CD4-positive, alpha-beta T cell (primary cell): ENCODE measurements around the gene SHOC2. TPM values are rescaled to one million over a fixed set of nuclear protein-coding genes. Genes with fewer than 3 reads are reported as not detected.

ENCODE experiments used
- ATAC-seq: fragments of 200-7000 bp; cut with Tn5 transposase; one replicate; pipeline ENCODE4 v1.10.0; 2022; ENCODE audit warnings: mild to moderate bottlenecking; ENCODE audit not compliant: poor library complexity
- CTCF ChIA-PET: fragments of 350-600 bp; sonication (Branson Sonifier 250); formaldehyde crosslinking; loops from one replicate; lab custom pipeline; 2021; ENCODE audit warnings: antibody characterized with exemption, inconsistent platforms; lab: Charles Lee
- POLR2A ChIA-PET: fragments of 350-600 bp; sonication (Branson Sonifier 250); formaldehyde crosslinking; loops from one replicate; lab custom pipeline; 2021; ENCODE audit warnings: antibody characterized with exemption, inconsistent platforms; lab: Charles Lee
- DNase-seq, 14 experiments: peaks; one replicate each; pipeline ENCODE4 v3.0.0-alpha.2; 2013 to 2020; ENCODE audit warnings: mixed read lengths in 2 of 14
- H3K27ac ChIP-seq, 2 donors: one replicate each; pipeline versions ENCODE4 v1.5.1 to v1.7.0; 2013; ENCODE audit warnings: low read length in 2 of 2, low read depth in 1 of 2, mild to moderate bottlenecking in 1 of 2
- H3K27me3 ChIP-seq, 2 experiments: 1 replicate in 1 of 2; 2 replicates in 1 of 2; pipeline versions ENCODE4 v1.6.1 to v1.7.0; 2013; ENCODE audit warnings: low read length in 2 of 2, control low read depth in 1 of 2, mild to moderate bottlenecking in 1 of 2, moderate library complexity in 1 of 2; ENCODE audit not compliant: insufficient read depth in 2 of 2, control insufficient read depth in 1 of 2
- H3K36me3 ChIP-seq: one replicate; pipeline ENCODE4 v1.6.1; 2013; ENCODE audit warnings: low read length, control low read depth; ENCODE audit not compliant: insufficient read depth
- H3K4me1 ChIP-seq: one replicate; pipeline ENCODE4 v1.6.1; 2013; ENCODE audit warnings: low read length, control low read depth; ENCODE audit not compliant: insufficient read depth
- H3K4me3 ChIP-seq: one replicate; pipeline ENCODE4 v1.5.1; 2013; ENCODE audit warnings: mild to moderate bottlenecking, low read length, moderate library complexity
- H3K9me3 ChIP-seq, 2 experiments: 1 replicate in 1 of 2; 2 replicates in 1 of 2; pipeline versions ENCODE4 v1.6.1 to v1.7.0; 2013; ENCODE audit warnings: low read length in 2 of 2, mild to moderate bottlenecking in 2 of 2, control low read depth in 1 of 2, moderate library complexity in 1 of 2; ENCODE audit not compliant: control insufficient read depth in 1 of 2, insufficient read depth in 1 of 2
- H3K27ac Mint-ChIP-seq: one replicate; pipeline ENCODE4 v1.8.0; 2020; ENCODE audit warnings: mixed read lengths
- H3K27me3 Mint-ChIP-seq: one replicate; pipeline ENCODE4 v1.8.0; 2021; ENCODE audit warnings: mixed read lengths
- H3K36me3 Mint-ChIP-seq: one replicate; pipeline ENCODE4 v1.8.0; 2021; ENCODE audit warnings: low read depth, mixed read lengths
- H3K4me1 Mint-ChIP-seq: one replicate; pipeline ENCODE4 v1.8.0; 2021; ENCODE audit warnings: low read depth, mixed read lengths
- H3K4me3 Mint-ChIP-seq: one replicate; pipeline ENCODE4 v1.8.0; 2020; ENCODE audit warnings: mild to moderate bottlenecking, mixed read lengths
- H3K9me3 Mint-ChIP-seq: one replicate; pipeline ENCODE4 v1.8.0; 2020; ENCODE audit warnings: mixed read lengths
- CTCF ChIP-seq: fragments of 200-600 bp; IDR thresholded peaks from one replicate; pipeline ENCODE4 v1.8.0; 2022; ENCODE audit warnings: antibody characterized with exemption, mild to moderate bottlenecking
- intact Hi-C, 2 experiments: fragments of 100-400 bp; cut with DNase I in 1 of 2; cut with micrococcal nuclease in 1 of 2; formaldehyde crosslinking; loops; one replicate each; pipeline versions ENCODE4 v1.15.1 to v1.9.0; 2023 to 2025; cut with DNase I, micrococcal nuclease
- total RNA-seq, 174 experiments: library from RNA in 2 of 174; stranded (reverse) in 2 of 174; gene quantifications; one replicate each; pipeline ENCODE4 v1.2.3 and lab custom pipeline; 2021 to 2026

The SHOC2 gene
- total RNA-seq, 2 experiments from 2014 or later: 65.9 to 66.9 TPM

DNA sequence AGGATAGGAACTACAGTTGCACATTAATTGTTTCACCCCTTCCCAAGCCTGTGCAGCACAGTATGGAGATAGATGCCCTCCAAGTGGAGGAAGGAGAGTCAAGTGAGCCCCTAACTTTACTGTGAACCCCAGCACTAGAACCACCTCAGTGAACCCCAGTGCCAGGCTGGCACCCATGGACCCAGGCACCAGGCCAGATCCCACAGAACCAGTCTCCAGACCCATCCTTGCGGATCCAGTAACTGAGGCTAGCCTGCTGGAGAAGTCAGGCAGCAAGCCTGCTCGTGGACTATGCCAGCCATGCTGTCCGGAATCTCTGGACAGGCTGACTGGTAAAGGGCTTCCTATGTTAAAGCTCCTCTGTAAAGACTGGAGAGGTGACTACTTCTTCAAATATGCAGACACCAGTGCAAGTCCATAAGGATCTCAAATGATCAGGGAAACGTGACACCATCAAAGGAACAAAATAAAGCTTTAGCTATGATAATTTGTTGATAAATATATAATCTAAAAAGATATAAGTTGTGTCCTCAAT is 27.7 kb downstream of the SHOC2 start:
- H3K36me3 Mint-ChIP-seq: peaks cover 91% of the 10 kb centered on the region

GRCh38 chr10:110951381-110951780 is 32.0 kb downstream of the SHOC2 start:
- Mint-ChIP-seq H3K9me3 (peaks cover 3% of the 10 kb centered on the region), H3K27me3 (no peaks in the 10 kb centered on the region), H3K4me1 (peaks cover 69% of the 10 kb centered on the region), H3K36me3 (peaks cover 71% of the 10 kb centered on the region), H3K27ac (no peak overlapping the region), H3K4me3 (no peak overlapping the region)
- CTCF ChIA-PET: no interaction called here
- ATAC-seq: no peak
- intact Hi-C loops: no loop called here
- no peak for TF ChIP-seq CTCF
- no peak overlapping the region for H3K27ac ChIP-seq
- DNase-seq: no peak
- H3K4me3 ChIP-seq: no peak overlapping the region
- H3K4me1 ChIP-seq: peaks cover 4% of the 10 kb centered on the region
- POLR2A ChIA-PET: no interaction called here
- peaks cover 10% of the 10 kb centered on the region for H3K36me3 ChIP-seq
- H3K9me3 ChIP-seq: no peaks in the 10 kb centered on the region
- no peaks in the 10 kb centered on the region for H3K27me3 ChIP-seq

More for the DNA sequence above, 27.7 kb downstream of the SHOC2 start:
- H3K27me3 ChIP-seq: no peaks in the 10 kb centered on the region
- H3K9me3 Mint-ChIP-seq: peaks cover 7% of the 10 kb centered on the region
- ChIA-PET POLR2A (no interaction called here), CTCF (no interaction called here)
- no peak overlapping the region for H3K27ac Mint-ChIP-seq
- H3K36me3 ChIP-seq: peaks cover 21% of the 10 kb centered on the region
- peaks cover 75% of the 10 kb centered on the region for H3K4me1 Mint-ChIP-seq
- ATAC-seq: no peak
- no peak overlapping the region for H3K27ac ChIP-seq
- TF ChIP-seq CTCF: no peak
- intact Hi-C loops: no loop called here
- no peaks in the 10 kb centered on the region for H3K9me3 ChIP-seq
- H3K4me3 ChIP-seq: no peak overlapping the region
- no peak for DNase-seq
- H3K4me3 Mint-ChIP-seq: no peak overlapping the region
- H3K27me3 Mint-ChIP-seq: no peaks in the 10 kb centered on the region
- H3K4me1 ChIP-seq: peaks cover 4% of the 10 kb centered on the region

DNA sequence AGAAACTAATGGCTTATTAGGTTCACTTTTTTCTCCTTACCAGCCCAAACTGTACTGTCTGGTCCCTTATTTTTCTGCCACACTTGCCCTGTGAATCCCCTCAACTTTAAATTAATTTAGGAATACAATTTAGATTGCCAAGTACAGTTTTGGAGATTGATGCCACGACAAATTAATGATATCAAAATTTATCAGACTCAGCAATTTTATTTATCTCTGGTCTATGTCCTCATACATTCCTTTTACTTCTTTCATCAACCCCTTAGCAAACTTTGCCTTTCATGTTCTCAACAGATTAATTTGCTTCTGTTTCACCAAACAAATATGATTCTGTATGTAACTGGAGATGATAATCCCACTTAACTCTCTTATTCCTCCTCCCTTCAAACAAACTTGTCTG is 38.2 kb downstream of the SHOC2 start:
- Mint-ChIP-seq H3K4me1 (peaks cover 64% of the 10 kb centered on the region), H3K27me3 (no peaks in the 10 kb centered on the region), H3K27ac (no peak overlapping the region), H3K4me3 (no peak overlapping the region), H3K9me3 (no peaks in the 10 kb centered on the region), H3K36me3 (peaks cover 14% of the 10 kb centered on the region)
- ChIA-PET POLR2A (no interaction called here), CTCF (no interaction called here)
- H3K27ac ChIP-seq: no peak overlapping the region
- no peaks in the 10 kb centered on the region for H3K9me3 ChIP-seq
- intact Hi-C loops: loop anchor here in 1 of 2 experiments (5.0 kb wide), 1 partner anchor 35 kb away; no protein-coding TSS in a partner anchor
- ATAC-seq: no peak
- no peaks in the 10 kb centered on the region for H3K27me3 ChIP-seq
- no peaks in the 10 kb centered on the region for H3K36me3 ChIP-seq
- H3K4me3 ChIP-seq: no peak overlapping the region
- no peak for DNase-seq
- H3K4me1 ChIP-seq: no peaks in the 10 kb centered on the region
- no peak for TF ChIP-seq CTCF
